Muscle of arm (tissue), 12 donors: ENCODE data around the gene RNF103. TPM values are rescaled to one million over a fixed set of nuclear protein-coding genes. Genes with fewer than 3 reads are reported as not detected.
"Not testable (repeated sequence)": the region's sequence is repeated elsewhere in the genome, so short reads cannot be mapped to it uniquely, and the experiment has no call there.

ENCODE experiments used
- DNase-seq: peaks from one replicate; pipeline ENCODE4 v3.0.0-alpha.2; 2013
- polyA plus RNA-seq, 12 donors: library from polyadenylated mRNA; unstranded; fragments of 120-200 nt; gene quantifications; one replicate each; pipeline ENCODE4 v1.2.1, GENCODE V29; 2013; ENCODE audit not compliant: insufficient read length in 12 of 12

The RNF103 gene
- polyA plus RNA-seq, 12 donors = 25.4 to 40.9 (median 34.2) TPM; not detected in 1

- no peak for DNase-seq
These were observed 4.4 kb upstream of the RNF103 start for GRCh38 chr2:86628091-86628522.

- DNase-seq = no peak
These were observed 3.9 kb upstream of the RNF103 start for GRCh38 chr2:86627550-86627949.

GRCh38 chr2:86625096-86625495 lies 1.4 kb upstream of the RNF103 start:
- no peak for DNase-seq

- DNase-seq = peak; percentile 49
These were observed 542 bp upstream of the RNF103 start for GRCh38 chr2:86624267-86624547.

GRCh38 chr2:86623043-86623493 lies 597 bp downstream of the RNF103 start:
- peak; percentile 61 for DNase-seq

GRCh38 chr2:86622519-86623042 lies 1.1 kb downstream of the RNF103 start:
- peak; percentile 41 for DNase-seq

GRCh38 chr2:86621280-86621943 lies 2.3 kb downstream of the RNF103 start:
- no peak for DNase-seq

GRCh38 chr2:86617738-86618137 lies 5.9 kb downstream of the RNF103 start:
- no peak for DNase-seq

- no peak for DNase-seq
These were observed 6.5 kb downstream of the RNF103 start for GRCh38 chr2:86617153-86617552.

- DNase-seq = no peak
These were observed 7.2 kb downstream of the RNF103 start for GRCh38 chr2:86616502-86616901.

GRCh38 chr2:86615596-86615995 lies 8.1 kb downstream of the RNF103 start:
- DNase-seq = no peak

GRCh38 chr2:86613515-86613914 lies 10.2 kb downstream of the RNF103 start:
- no peak for DNase-seq

- DNase-seq = no peak
These were observed 12.8 kb downstream of the RNF103 start for GRCh38 chr2:86610871-86611270.

GRCh38 chr2:86608832-86609410 lies 14.7 kb downstream of the RNF103 start:
- DNase-seq = no peak

GRCh38 chr2:86603905-86604304 lies 19.8 kb downstream of the RNF103 start:
- DNase-seq = no peak

GRCh38 chr2:86598966-86599365 lies 24.7 kb downstream of the RNF103 start:
- DNase-seq = no peak

GRCh38 chr2:86596118-86596517 lies 27.5 kb downstream of the RNF103 start:
- DNase-seq = no peak

GRCh38 chr2:86593266-86593665 lies 30.4 kb downstream of the RNF103 start:
- peak; percentile 9 for DNase-seq

GRCh38 chr2:86592547-86593230 lies 31.0 kb downstream of the RNF103 start:
- peak; percentile 26 for DNase-seq

GRCh38 chr2:86589701-86590100 lies 34.0 kb downstream of the RNF103 start:
- not testable (repeated sequence) for DNase-seq

- no peak for DNase-seq
These were observed 39.3 kb downstream of the RNF103 start for GRCh38 chr2:86584151-86584913.

- DNase-seq = no peak
These were observed 43.1 kb downstream of the RNF103 start for GRCh38 chr2:86580560-86580959.
